NCI-H128 (cell line): Measurements from ENCODE around the gene TACC2.

Experiments
- DNase-seq: peaks from one replicate; lab custom pipeline; 2025; ENCODE audit not compliant: unreplicated experiment; lab: John Stamatoyannopoulos, UW

Gene TACC2

DNA sequence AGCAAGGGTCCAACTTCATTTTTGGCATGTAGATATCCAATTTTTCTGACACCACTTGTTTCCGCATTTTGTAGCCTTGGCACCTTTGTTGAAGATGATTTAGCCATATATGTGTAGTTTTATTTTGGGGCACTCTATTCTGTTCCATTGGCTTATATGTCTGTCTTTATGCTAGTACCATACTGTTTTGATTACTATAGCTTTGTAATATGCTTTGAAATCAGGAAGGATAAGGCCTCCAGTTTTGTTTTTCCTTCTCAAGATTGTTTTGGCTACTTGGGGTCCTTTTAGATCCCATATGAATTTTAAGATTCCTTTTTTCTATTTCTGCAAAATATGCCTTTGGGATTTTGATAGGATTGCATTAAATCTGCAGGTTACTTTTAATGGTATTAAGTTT lies 272.6 kb downstream of the TACC2 start:
- no peak for DNase-seq

- DNase-seq: no peak
Measured at GRCh38 chr10:122263971-122264370, 275.0 kb downstream of the TACC2 start.

GRCh38 chr10:122264436-122264835 lies 275.5 kb downstream of the TACC2 start:
- DNase-seq: no peak

DNA sequence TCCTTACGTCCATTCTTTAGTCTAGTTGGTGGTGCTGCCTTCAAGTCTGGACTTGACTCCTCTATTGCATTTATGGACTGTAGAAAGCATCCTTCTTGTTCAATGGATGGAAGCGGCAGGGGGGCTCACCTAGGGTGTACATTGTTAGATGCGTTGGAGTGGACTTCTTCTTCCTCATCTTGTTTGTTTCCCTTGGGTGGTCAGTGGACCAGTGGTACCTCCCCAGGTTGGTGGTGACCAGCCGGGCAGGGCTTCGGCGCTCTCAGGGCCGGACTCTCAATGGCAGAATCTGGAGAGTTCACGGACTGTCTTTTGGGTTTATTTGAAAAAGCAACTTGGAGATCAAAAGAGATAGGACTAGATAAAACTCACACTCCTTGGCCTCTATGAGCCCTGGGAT lies 276.0 kb downstream of the TACC2 start:
- DNase-seq: no peak

GRCh38 chr10:122265896-122266295 lies 276.9 kb downstream of the TACC2 start:
- no peak for DNase-seq

- DNase-seq: no peak
Measured at GRCh38 chr10:122267849-122268737, 279.1 kb downstream of the TACC2 start.

GRCh38 chr10:122269059-122269687 lies 280.2 kb downstream of the TACC2 start:
- no peak for DNase-seq

GRCh38 chr10:122271076-122271475 lies 282.1 kb downstream of the TACC2 start, which contains the start of gene BTBD16:
TSS of gene BTBD16 (plus strand) at chr10:122271296. CDS start at chr10:122275082, 3,786 bp downstream.
- no peak for DNase-seq

GRCh38 chr10:122273966-122274545 lies 285.1 kb downstream of the TACC2 start:
- no peak for DNase-seq

GRCh38 chr10:122276611-122277208 lies 287.7 kb downstream of the TACC2 start:
- DNase-seq: no peak

- DNase-seq: no peak
Measured at GRCh38 chr10:122277526-122278136, 288.7 kb downstream of the TACC2 start.

DNA sequence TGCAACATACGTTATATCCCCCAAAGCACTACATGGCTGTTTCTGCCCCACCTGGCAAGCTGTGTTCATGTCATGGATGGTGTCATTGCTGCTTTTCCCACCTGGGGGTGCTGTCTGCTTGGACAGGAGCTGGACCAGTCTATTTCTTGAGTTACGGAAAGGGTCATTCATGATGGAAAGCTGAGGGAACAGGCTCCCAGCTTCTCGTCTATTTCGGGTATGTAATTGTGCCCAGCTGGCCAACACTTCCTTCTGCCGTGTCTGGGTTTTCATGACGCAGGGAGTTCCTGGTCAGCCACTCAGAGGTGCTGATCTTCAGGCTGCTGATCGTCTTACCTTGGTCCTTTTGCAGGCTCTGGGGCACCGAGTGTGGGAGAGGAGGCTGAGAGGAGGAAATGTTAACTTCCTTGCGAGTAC lies 290.8 kb downstream of the TACC2 start:
- DNase-seq: no peak

- DNase-seq: no peak
Measured at GRCh38 chr10:122280156-122280555, 291.2 kb downstream of the TACC2 start.

- no peak for DNase-seq
Measured at GRCh38 chr10:122281018-122281626, 292.2 kb downstream of the TACC2 start.

- DNase-seq: no peak
Measured at GRCh38 chr10:122281751-122282150, 292.8 kb downstream of the TACC2 start.

DNA sequence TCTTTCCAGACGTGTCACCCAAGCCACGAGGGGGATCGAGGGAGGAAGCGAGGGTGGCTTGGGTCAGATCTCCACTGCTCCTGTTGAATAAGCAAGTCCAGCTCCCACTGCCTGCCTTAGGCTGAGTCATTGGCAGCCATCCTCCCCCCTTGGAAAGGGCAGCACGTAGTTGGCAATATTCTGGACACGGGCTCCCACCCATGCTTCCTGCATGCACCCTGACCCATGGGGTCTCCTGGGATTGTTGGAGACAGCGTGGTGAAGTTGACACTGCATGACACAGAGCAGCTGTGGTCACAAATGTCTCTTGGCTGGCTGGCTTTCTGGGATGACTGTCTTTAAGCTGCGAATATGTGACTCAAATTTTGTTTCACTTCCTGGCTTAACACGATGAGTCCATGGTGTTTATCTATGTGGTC lies 293.3 kb downstream of the TACC2 start:
- no peak for DNase-seq

DNA sequence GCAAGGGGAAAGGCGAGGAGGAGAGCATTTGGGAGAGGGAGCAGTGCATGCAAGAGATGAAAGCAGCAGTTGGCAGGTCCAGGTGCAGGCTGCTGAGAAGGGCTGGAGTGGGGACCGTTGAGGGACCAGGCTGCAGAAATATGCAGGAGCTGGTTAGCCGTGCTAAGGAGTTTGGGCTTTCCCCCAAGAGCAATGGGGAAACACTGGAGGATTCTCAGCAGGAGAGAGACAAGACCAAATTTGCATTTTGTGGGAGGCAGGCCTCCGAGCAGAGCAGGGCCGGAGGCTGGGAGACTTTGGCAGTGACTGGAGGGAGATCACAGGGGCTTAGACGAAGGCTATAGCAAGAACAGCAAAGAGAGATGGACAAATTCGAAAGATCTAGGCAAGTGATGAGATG lies 293.9 kb downstream of the TACC2 start:
- DNase-seq: no peak

DNA sequence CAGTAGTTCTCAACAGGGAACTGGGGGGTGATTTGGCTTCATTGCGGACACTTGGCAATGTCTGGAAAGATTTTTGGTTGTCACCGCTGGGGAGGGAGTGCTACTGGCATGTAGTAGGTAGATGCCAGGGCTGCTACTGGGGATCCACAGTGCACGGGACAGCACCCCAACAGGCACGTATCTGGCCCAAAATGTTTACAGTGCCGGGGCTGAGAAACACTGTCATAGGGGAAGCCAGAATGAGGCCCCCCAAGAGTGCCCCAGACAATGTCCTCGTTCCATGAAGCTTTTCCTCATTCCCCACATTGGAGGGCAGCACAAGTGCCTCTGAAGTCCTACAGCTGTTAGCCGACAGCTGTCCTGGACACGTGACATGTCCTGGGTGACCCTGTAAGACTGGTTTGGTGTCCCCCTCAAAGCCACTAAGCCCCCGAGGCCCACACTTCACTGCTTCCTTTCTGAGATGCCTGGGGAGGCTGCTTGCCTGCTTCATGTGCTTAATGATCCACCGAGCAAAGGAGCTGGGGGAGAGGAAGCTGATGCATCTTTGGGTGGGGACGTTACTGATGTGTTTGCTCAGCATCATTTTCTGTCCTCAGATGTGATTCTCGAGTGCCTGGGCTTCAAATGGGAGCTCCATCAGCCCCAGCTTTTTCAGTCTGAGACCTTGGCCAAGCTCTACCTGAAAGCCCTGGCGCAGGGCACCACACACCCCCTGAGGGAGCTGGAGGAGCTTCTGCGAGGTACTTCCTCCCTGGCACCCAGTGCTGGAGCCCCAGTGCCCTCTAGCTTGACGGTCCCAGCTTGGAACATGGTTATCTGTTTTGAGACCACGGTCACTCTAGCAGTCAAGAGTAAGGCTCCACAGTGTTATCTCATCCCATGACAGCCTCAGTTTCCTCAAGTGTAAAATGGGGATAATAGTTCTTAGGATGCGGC lies 296.8 kb downstream of the TACC2 start:
- no peak for DNase-seq

DNA sequence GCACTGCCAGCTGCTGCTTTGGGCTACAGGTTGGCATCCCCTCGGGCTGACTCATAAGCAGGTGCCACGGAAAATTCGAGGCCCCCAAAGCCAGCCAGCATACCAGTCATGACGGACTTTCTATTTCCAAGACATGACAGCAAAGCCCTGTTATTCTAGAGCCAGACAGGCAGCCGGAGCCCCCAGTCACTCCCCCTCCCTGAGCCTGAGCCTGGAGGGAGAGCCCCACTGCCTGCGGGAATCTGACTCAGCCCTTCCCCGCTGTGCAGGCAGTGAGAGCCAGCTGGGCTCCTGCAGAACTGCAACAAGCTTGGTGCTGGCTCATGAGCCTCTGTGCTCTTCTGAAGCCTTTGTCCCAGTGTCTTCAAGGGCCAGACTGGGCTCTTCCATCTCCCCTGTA lies 297.9 kb downstream of the TACC2 start:
- no peak for DNase-seq

DNA sequence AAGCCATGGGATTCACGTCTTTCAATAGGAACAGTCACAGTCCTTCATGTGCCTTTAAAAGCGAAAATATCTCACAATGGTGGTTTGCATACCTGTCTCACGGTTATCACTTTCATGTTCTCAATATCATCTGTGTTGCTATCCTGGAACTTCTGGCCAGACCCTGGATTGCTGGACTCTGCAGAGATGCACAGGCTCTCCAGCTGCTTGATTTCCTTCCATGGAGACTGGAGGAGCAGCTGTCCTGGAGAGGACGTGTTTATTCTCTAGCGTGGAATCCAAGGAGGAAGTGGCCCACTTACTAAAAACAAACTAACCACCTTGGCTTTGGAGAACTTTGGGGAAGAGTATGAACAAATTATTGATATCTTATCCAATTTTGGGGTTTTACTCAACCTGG lies 298.6 kb downstream of the TACC2 start:
- DNase-seq: no peak
